Prostate gland (tissue), 2 donors: ENCODE results near the gene MRAP.

Experiments used
- POLR2A ChIP-seq: fragments of 450-650 bp; IDR thresholded peaks from one replicate; pipeline ENCODE4 v1.6.1; 2016; ENCODE audit warnings: antibody characterized with exemption, mild to moderate bottlenecking
- POLR2AphosphoS5 ChIP-seq: sonication (generic); formaldehyde crosslinking; IDR thresholded peaks from one replicate; pipeline ENCODE4 v1.6.1; 2017; ENCODE audit warnings: antibody characterized with exemption
- TF ChIP-seq, protein P1 (sequence below), 4 experiments: fragments of 200-600 bp in 2 of 4; fragments of 450-650 bp in 2 of 4; sonication (generic) in 2 of 4; IDR thresholded peaks; 1 replicate in 3 of 4; 2 replicates in 1 of 4; pipeline ENCODE4 v1.5.1; 2016 to 2019; ENCODE audit warnings: antibody characterized with exemption in 4 of 4, mild to moderate bottlenecking in 2 of 4, moderate library complexity in 2 of 4

DNA sequence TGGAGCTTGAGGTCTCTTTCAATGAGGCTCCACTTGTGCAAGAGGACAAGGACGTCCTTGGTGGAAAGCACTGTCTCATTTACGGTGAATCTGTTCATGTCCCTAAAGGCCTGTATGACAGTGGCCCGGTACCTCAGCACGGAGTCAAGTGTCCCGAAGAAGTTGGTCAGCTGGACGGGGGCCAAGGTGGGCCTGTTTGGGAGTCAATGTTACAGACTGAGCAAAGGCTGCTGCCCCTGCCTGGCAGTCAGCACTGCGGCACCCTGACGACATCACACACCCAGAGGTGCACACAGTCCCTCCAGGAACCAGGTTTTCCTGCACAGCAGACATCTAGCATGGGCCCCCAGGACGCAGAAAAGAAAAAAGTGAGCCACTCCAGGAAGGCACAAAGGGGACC lies 19.1 kb downstream of the MRAP start:
- TF ChIP-seq, protein P1, sequence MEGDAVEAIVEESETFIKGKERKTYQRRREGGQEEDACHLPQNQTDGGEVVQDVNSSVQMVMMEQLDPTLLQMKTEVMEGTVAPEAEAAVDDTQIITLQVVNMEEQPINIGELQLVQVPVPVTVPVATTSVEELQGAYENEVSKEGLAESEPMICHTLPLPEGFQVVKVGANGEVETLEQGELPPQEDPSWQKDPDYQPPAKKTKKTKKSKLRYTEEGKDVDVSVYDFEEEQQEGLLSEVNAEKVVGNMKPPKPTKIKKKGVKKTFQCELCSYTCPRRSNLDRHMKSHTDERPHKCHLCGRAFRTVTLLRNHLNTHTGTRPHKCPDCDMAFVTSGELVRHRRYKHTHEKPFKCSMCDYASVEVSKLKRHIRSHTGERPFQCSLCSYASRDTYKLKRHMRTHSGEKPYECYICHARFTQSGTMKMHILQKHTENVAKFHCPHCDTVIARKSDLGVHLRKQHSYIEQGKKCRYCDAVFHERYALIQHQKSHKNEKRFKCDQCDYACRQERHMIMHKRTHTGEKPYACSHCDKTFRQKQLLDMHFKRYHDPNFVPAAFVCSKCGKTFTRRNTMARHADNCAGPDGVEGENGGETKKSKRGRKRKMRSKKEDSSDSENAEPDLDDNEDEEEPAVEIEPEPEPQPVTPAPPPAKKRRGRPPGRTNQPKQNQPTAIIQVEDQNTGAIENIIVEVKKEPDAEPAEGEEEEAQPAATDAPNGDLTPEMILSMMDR (IDR thresholded peaks at IDR 0.05) = no peak
- TF ChIP-seq POLR2AphosphoS5 (no peak), POLR2A (no peak)
